H1 (cell line): ENCODE measurements around the gene ARHGEF4.

Experiments
- CREB1 ChIP-seq: IDR thresholded peaks from 2 replicates; pipeline ENCODE4 v1.6.1; 2012; ENCODE audit warnings: inconsistent platforms
- EP300 ChIP-seq, 2 experiments: IDR thresholded peaks; 1 replicate in 1 of 2; 2 replicates in 1 of 2; pipeline ENCODE4 v1.6.1; 2011 to 2012; ENCODE audit warnings: low read depth in 2 of 2, low read length in 2 of 2, mild to moderate bottlenecking in 2 of 2, borderline replicate concordance in 1 of 2, inconsistent platforms in 1 of 2, moderate library complexity in 1 of 2
- EZH2 ChIP-seq: fragments of 200-600 bp; sonication (generic); IDR thresholded peaks from 2 replicates; pipeline ENCODE4 v1.7.1; 2012; ENCODE audit warnings: low read depth, mild to moderate bottlenecking, moderate library complexity, low read length, inconsistent platforms; ENCODE audit not compliant: severe bottlenecking
- JUND ChIP-seq: IDR thresholded peaks from 2 replicates; pipeline ENCODE4 v1.6.1; 2011; ENCODE audit warnings: mild to moderate bottlenecking, improper control_type of control experiment, low read length
- MAFK ChIP-seq: IDR thresholded peaks from 2 replicates; pipeline ENCODE4 v1.6.1; 2012; ENCODE audit warnings: low read depth, mild to moderate bottlenecking, improper control_type of control experiment, low read length
- POLR2A ChIP-seq, 2 experiments: IDR thresholded peaks; 1 replicate in 1 of 2; 2 replicates in 1 of 2; pipeline ENCODE4 v1.6.1; 2011; ENCODE audit warnings: low read depth in 2 of 2, low read length in 2 of 2, mild to moderate bottlenecking in 2 of 2; ENCODE audit errors: control extremely low read depth in 1 of 2
- RAD21 ChIP-seq, 2 experiments: IDR thresholded peaks in 1 of 2; conservative IDR thresholded peaks in 1 of 2; 2 replicates each; pipeline ENCODE4 v1.6.1; 2011; ENCODE audit warnings: low read depth in 2 of 2, low read length in 2 of 2, improper control_type of control experiment in 1 of 2, inconsistent platforms in 1 of 2, mild to moderate bottlenecking in 1 of 2, moderate library complexity in 1 of 2
- RFX5 ChIP-seq: IDR thresholded peaks from 2 replicates; pipeline ENCODE4 v1.6.1; 2011; ENCODE audit warnings: low read depth, low read length, improper control_type of control experiment, borderline replicate concordance
- SRF ChIP-seq: IDR thresholded peaks from 2 replicates; pipeline ENCODE4 v1.6.1; 2011; ENCODE audit warnings: mild to moderate bottlenecking, low read depth, low read length, moderate library complexity
- TAF1 ChIP-seq: IDR thresholded peaks from 2 replicates; pipeline ENCODE4 v1.6.1; 2011; ENCODE audit warnings: mild to moderate bottlenecking, low read depth, low read length
- YY1 ChIP-seq: IDR thresholded peaks from 2 replicates; pipeline ENCODE4 v1.6.1; 2011; ENCODE audit warnings: low read depth, mild to moderate bottlenecking, low read length
- TF ChIP-seq, protein P1 (sequence below), 3 experiments: IDR thresholded peaks; 1 replicate in 2 of 3; 2 replicates in 1 of 3; pipeline versions ENCODE4 v1.5.1 to v1.6.1; 2011; ENCODE audit warnings: low read length in 3 of 3, mild to moderate bottlenecking in 3 of 3, inconsistent platforms in 2 of 3, low read depth in 1 of 3, moderate library complexity in 1 of 3; ENCODE audit not compliant: insufficient read depth in 1 of 3; ENCODE audit errors: control extremely low read depth in 1 of 3
- TF ChIP-seq, protein P2 (sequence below): IDR thresholded peaks from 2 replicates; pipeline ENCODE4 v1.6.1; 2012; ENCODE audit warnings: inconsistent platforms

DNA sequence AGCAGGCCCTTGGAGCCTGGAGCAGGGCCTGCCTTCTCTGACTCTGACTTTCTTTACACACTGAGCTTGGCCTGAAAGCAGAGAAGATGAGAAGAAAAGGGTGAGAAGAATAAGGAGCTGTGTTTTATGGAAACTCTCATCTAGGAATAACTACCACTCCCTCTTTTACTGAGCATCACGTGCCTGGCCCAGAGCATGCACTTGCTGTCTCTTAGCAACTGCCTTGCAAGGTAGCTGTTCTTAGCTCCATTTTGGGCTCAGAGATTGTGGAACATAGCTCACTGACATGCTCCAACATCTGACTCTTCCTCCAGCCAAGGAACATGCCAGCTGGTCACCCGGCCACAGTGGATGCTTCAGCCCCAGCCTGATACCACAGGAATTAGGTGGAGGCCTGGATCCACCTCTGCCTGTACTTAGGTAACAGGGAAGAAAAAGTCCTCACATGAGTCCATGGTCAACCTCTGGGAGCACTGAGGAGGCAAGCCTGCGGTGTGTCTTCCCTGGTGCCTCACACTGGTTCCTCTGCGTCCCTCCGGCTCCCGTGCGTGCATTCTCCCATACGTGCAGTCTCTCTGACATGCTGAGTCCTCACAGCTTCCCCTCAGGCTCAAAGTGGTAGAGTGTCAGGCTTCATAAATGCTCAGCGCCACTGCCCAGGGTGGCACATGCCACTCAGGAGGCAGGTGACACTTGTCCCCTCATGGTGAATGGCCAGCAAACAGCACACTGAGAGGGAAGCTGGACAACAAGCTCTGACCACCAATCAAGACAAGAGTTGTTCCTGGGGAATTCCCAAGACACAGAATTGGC is 45.7 kb upstream of the ARHGEF4 start:
- no peak for TF ChIP-seq RAD21 (IDR thresholded peaks at IDR 0.05 in 1 of 2, conservative IDR thresholded peaks at IDR 0.05 in 1 of 2; ENCODE audit: low read depth in 2 of 2, low read length in 2 of 2)
- TF ChIP-seq EZH2 = no peak
- no peak for TF ChIP-seq TAF1
- no peak for TF ChIP-seq YY1
- TF ChIP-seq CREB1 = no peak
- TF ChIP-seq JUND = no peak
- TF ChIP-seq, protein P1, sequence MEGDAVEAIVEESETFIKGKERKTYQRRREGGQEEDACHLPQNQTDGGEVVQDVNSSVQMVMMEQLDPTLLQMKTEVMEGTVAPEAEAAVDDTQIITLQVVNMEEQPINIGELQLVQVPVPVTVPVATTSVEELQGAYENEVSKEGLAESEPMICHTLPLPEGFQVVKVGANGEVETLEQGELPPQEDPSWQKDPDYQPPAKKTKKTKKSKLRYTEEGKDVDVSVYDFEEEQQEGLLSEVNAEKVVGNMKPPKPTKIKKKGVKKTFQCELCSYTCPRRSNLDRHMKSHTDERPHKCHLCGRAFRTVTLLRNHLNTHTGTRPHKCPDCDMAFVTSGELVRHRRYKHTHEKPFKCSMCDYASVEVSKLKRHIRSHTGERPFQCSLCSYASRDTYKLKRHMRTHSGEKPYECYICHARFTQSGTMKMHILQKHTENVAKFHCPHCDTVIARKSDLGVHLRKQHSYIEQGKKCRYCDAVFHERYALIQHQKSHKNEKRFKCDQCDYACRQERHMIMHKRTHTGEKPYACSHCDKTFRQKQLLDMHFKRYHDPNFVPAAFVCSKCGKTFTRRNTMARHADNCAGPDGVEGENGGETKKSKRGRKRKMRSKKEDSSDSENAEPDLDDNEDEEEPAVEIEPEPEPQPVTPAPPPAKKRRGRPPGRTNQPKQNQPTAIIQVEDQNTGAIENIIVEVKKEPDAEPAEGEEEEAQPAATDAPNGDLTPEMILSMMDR (IDR thresholded peaks at IDR 0.05; ENCODE audit: control extremely low read depth in 1 of 3, insufficient read depth in 1 of 3, low read depth in 1 of 3, low read length in 3 of 3) = no peak
- no peak for TF ChIP-seq POLR2A (IDR thresholded peaks at IDR 0.05; ENCODE audit: control extremely low read depth in 1 of 2, low read depth in 2 of 2, low read length in 2 of 2)
- no peak for TF ChIP-seq RFX5
- TF ChIP-seq SRF = no peak
- no peak for TF ChIP-seq EP300 (IDR thresholded peaks at IDR 0.05; ENCODE audit: borderline replicate concordance in 1 of 2, low read depth in 2 of 2, low read length in 2 of 2)
- TF ChIP-seq MAFK = no peak
- TF ChIP-seq, protein P2, sequence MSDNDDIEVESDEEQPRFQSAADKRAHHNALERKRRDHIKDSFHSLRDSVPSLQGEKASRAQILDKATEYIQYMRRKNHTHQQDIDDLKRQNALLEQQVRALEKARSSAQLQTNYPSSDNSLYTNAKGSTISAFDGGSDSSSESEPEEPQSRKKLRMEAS = no peak
